GM18505 (cell line): ENCODE results near the gene NEURL2.

Experiments used
- ATAC-seq: cut with Tn5 transposase; IDR thresholded peaks from one replicate; pipeline ENCODE4 v1.9.1; 2021; ENCODE audit not compliant: unreplicated experiment
- POLR2A ChIP-seq: IDR thresholded peaks from 4 replicates; pipeline ENCODE4 v1.6.1; 2011; ENCODE audit warnings: borderline replicate concordance; ENCODE audit not compliant: insufficient read depth, insufficient read length; ENCODE audit errors: extremely low read depth

NEURL2 gene

GRCh38 chr20:45927071-45927878 lies 36.3 kb upstream of the NEURL2 start:
- no peak for ATAC-seq
- no peak for TF ChIP-seq POLR2A

GRCh38 chr20:45926731-45927070 lies 35.7 kb upstream of the NEURL2 start:
- TF ChIP-seq POLR2A = no peak
- ATAC-seq = no peak

- no peak for ATAC-seq
Measured at GRCh38 chr20:45925821-45926506, 35.0 kb upstream of the NEURL2 start.

GRCh38 chr20:45924391-45925261 lies 33.6 kb upstream of the NEURL2 start:
- no peak for TF ChIP-seq POLR2A
- ATAC-seq = no peak

More at GRCh38 chr20:45925821-45926506, 35.0 kb upstream of the NEURL2 start:
- no peak for TF ChIP-seq POLR2A

GRCh38 chr20:45921337-45922189 lies 30.6 kb upstream of the NEURL2 start:
- no peak for ATAC-seq
- TF ChIP-seq POLR2A = no peak

GRCh38 chr20:45920462-45921336 lies 29.7 kb upstream of the NEURL2 start:
- ATAC-seq = no peak
- TF ChIP-seq POLR2A = no peak

- no peak for ATAC-seq
- no peak for TF ChIP-seq POLR2A
Measured at GRCh38 chr20:45919542-45920399, 28.8 kb upstream of the NEURL2 start.

GRCh38 chr20:45918779-45919537 lies 27.9 kb upstream of the NEURL2 start:
- ATAC-seq = no peak

GRCh38 chr20:45918182-45918737 lies 27.3 kb upstream of the NEURL2 start:
- TF ChIP-seq POLR2A = no peak
- no peak for ATAC-seq

More at GRCh38 chr20:45918779-45919537, 27.9 kb upstream of the NEURL2 start:
- TF ChIP-seq POLR2A = no peak

GRCh38 chr20:45917790-45918141 lies 26.8 kb upstream of the NEURL2 start:
- TF ChIP-seq POLR2A = no peak
- ATAC-seq = no peak
